HEK293T (cell line): Measurements from ENCODE around the gene CTSE.

ENCODE experiments used
- CTCF ChIA-PET: fragments of 350-600 bp; formaldehyde crosslinking; extraction: SDS; loops from one replicate; lab custom pipeline; 2021; ENCODE audit warnings: antibody characterized with exemption, inconsistent platforms; lab: Yijun Ruan, JAX
- POLR2A ChIA-PET: fragments of 350-600 bp; formaldehyde crosslinking; extraction: SDS; loops from one replicate; lab custom pipeline; 2020; ENCODE audit warnings: antibody characterized with exemption, inconsistent platforms; lab: Yijun Ruan, JAX
- DNase-seq: peaks from one replicate; pipeline ENCODE4 v3.0.0; 2012; ENCODE audit warnings: mixed read lengths; ENCODE audit errors: extremely low spot score
- ARNT ChIP-seq: fragments of 450-650 bp; IDR thresholded peaks from 2 replicates; pipeline ENCODE4 v1.6.1; 2017; ENCODE audit warnings: mild to moderate bottlenecking
- BHLHE40 ChIP-seq: fragments of 450-650 bp; IDR thresholded peaks from 2 replicates; pipeline ENCODE4 v1.6.1; 2016; ENCODE audit warnings: mild to moderate bottlenecking, moderate library complexity, borderline replicate concordance
- CTBP1 ChIP-seq: fragments of 450-650 bp; IDR thresholded peaks from 2 replicates; pipeline ENCODE4 v1.6.1; 2016; ENCODE audit warnings: borderline replicate concordance
- ELF4 ChIP-seq: fragments of 450-650 bp; IDR thresholded peaks from 2 replicates; pipeline ENCODE4 v1.6.1; 2017; ENCODE audit warnings: antibody characterized with exemption
- FOXA1 ChIP-seq: fragments of 450-650 bp; IDR thresholded peaks from 2 replicates; pipeline ENCODE4 v1.6.1; 2016; ENCODE audit warnings: mild to moderate bottlenecking
- FOXK2 ChIP-seq: fragments of 450-650 bp; IDR thresholded peaks from 2 replicates; pipeline ENCODE4 v1.6.1; 2016; ENCODE audit warnings: mild to moderate bottlenecking
- FOXM1 ChIP-seq: fragments of 450-650 bp; IDR thresholded peaks from 2 replicates; pipeline ENCODE4 v1.6.1; 2017; ENCODE audit warnings: mild to moderate bottlenecking, borderline replicate concordance
- HDGF ChIP-seq: fragments of 450-650 bp; IDR thresholded peaks from 2 replicates; pipeline ENCODE4 v1.6.1; 2017; ENCODE audit warnings: antibody characterized with exemption, borderline replicate concordance
- L3MBTL2 ChIP-seq: fragments of 450-650 bp; conservative IDR thresholded peaks from 2 replicates; pipeline ENCODE4 v1.6.1; 2016; ENCODE audit warnings: mild to moderate bottlenecking
- LEF1 ChIP-seq: fragments of 450-650 bp; IDR thresholded peaks from 2 replicates; pipeline ENCODE4 v1.6.1; 2017; ENCODE audit warnings: mild to moderate bottlenecking, borderline replicate concordance
- NFRKB ChIP-seq: fragments of 450-650 bp; IDR thresholded peaks from 2 replicates; pipeline ENCODE4 v1.6.1; 2016; ENCODE audit warnings: mild to moderate bottlenecking, moderate library complexity
- PKNOX1 ChIP-seq: fragments of 450-650 bp; IDR thresholded peaks from 2 replicates; pipeline ENCODE4 v1.6.1; 2016
- SP1 ChIP-seq: fragments of 450-650 bp; IDR thresholded peaks from 2 replicates; pipeline ENCODE4 v1.6.1; 2017
- SUZ12 ChIP-seq: fragments of 450-650 bp; IDR thresholded peaks from 2 replicates; pipeline ENCODE4 v1.6.1; 2016; ENCODE audit warnings: mild to moderate bottlenecking
- TARDBP ChIP-seq: fragments of 450-650 bp; IDR thresholded peaks from 2 replicates; pipeline ENCODE4 v1.6.1; 2016
- ZNF384 ChIP-seq: fragments of 450-650 bp; IDR thresholded peaks from 2 replicates; pipeline ENCODE4 v1.6.1; 2016

Gene CTSE

GRCh38 chr1:206023695-206024094 is at the start of gene CTSE:
Gene CTSE, minus strand, starts transcription at chr1:206023895. Its CDS starts 104 bp downstream, at chr1:206023791.
- no peak for DNase-seq
- ChIA-PET POLR2A (no interaction called here), CTCF (no interaction called here)
- no peak for TF ChIP-seq PKNOX1
- TF ChIP-seq LEF1: no peak
- TF ChIP-seq NFRKB: no peak
- TF ChIP-seq ARNT: no peak
- no peak for TF ChIP-seq BHLHE40
- no peak for TF ChIP-seq CTBP1
- no peak for TF ChIP-seq FOXK2

- TF ChIP-seq ZNF384 (no peak), TARDBP (no peak), LEF1 (no peak), PKNOX1 (no peak), HDGF (no peak), FOXK2 (no peak), NFRKB (no peak), SUZ12 (no peak), ELF4 (no peak), FOXA1 (no peak), BHLHE40 (no peak)
- POLR2A ChIA-PET: no interaction called here
- DNase-seq: no peak
- CTCF ChIA-PET: no interaction called here
Observed at GRCh38 chr1:206070627-206071304, 47.1 kb upstream of the CTSE start.

- TF ChIP-seq CTBP1 (no peak), FOXA1 (no peak), SP1 (no peak), NFRKB (no peak), L3MBTL2 (no peak), ELF4 (no peak), PKNOX1 (no peak), FOXM1 (no peak), ZNF384 (no peak), FOXK2 (no peak), SUZ12 (no peak), HDGF (no peak), BHLHE40 (no peak), ARNT (no peak)
- ChIA-PET POLR2A (no interaction called here), CTCF (no interaction called here)
- DNase-seq: no peak
Observed at GRCh38 chr1:206068314-206068713, 44.6 kb upstream of the CTSE start.

GRCh38 chr1:206067486-206068227 is 44.0 kb upstream of the CTSE start:
- CTCF ChIA-PET: no interaction called here

GRCh38 chr1:206066479-206067171 is 42.9 kb upstream of the CTSE start:
- ChIA-PET POLR2A (no interaction called here), CTCF (no interaction called here)

More at GRCh38 chr1:206067486-206068227, 44.0 kb upstream of the CTSE start:
- POLR2A ChIA-PET: no interaction called here
- DNase-seq: no peak
- TF ChIP-seq SUZ12: no peak
- TF ChIP-seq FOXM1: no peak
- TF ChIP-seq SP1: no peak
- TF ChIP-seq L3MBTL2: no peak

More at GRCh38 chr1:206066479-206067171, 42.9 kb upstream of the CTSE start:
- no peak for TF ChIP-seq SP1
- TF ChIP-seq LEF1: no peak
- TF ChIP-seq ARNT: no peak
- no peak for TF ChIP-seq TARDBP
- TF ChIP-seq BHLHE40: no peak
- no peak for TF ChIP-seq L3MBTL2
- TF ChIP-seq SUZ12: no peak
- no peak for TF ChIP-seq HDGF
- TF ChIP-seq CTBP1: no peak
- DNase-seq: no peak
